AG09309 (cell line): ENCODE measurements around the gene F7.

Experiments used
- DNase-seq: peaks from one replicate; pipeline ENCODE4 v3.0.0-alpha.2; 2010; ENCODE audit warnings: low read depth
- H3K4me3 ChIP-seq: 2 replicates; pipeline ENCODE4 v1.5.1; 2011; ENCODE audit warnings: mild to moderate bottlenecking, low read depth, low read length, moderate library complexity; ENCODE audit not compliant: control insufficient read depth
- CTCF ChIP-seq: IDR thresholded peaks from 2 replicates; pipeline ENCODE4 v1.5.1; 2011; ENCODE audit warnings: mild to moderate bottlenecking, low read depth, low read length, inconsistent platforms; ENCODE audit not compliant: insufficient read depth, control insufficient read depth; ENCODE audit errors: missing control alignments

The F7 gene

GRCh38 chr13:113129921-113130750 is 24.5 kb downstream of the F7 start:
- H3K4me3 ChIP-seq, result no peak overlapping the region
- no peak for TF ChIP-seq CTCF
- DNase-seq, result no peak

- H3K4me3 ChIP-seq, result no peak overlapping the region
- no peak for TF ChIP-seq CTCF
- no peak for DNase-seq
These were observed 29.7 kb downstream of the F7 start for GRCh38 chr13:113135281-113135760.

GRCh38 chr13:113137691-113138298 is 32.2 kb downstream of the F7 start:
- no peak for TF ChIP-seq CTCF
- H3K4me3 ChIP-seq, result no peak overlapping the region
- DNase-seq, result no peak

GRCh38 chr13:113138792-113139551 is 33.4 kb downstream of the F7 start:
- TF ChIP-seq CTCF, result no peak
- H3K4me3 ChIP-seq, result no peak overlapping the region

GRCh38 chr13:113139577-113139976 is 34.0 kb downstream of the F7 start:
- TF ChIP-seq CTCF, result no peak
- no peak overlapping the region for H3K4me3 ChIP-seq
- no peak for DNase-seq

More at GRCh38 chr13:113138792-113139551, 33.4 kb downstream of the F7 start:
- DNase-seq, result no peak
